HFF-Myc (cell line): ENCODE results near the gene ATP5F1E.

Experiments
- DNase-seq: peaks from one replicate; pipeline ENCODE4 v3.0.0-alpha.2; 2011; ENCODE audit warnings: low read depth; ENCODE audit errors: extremely low read depth
- H3K4me3 ChIP-seq: replicated peaks from 2 replicates; pipeline ENCODE4 v1.5.1; 2011; ENCODE audit warnings: low read depth, mild to moderate bottlenecking, control low read depth, low read length
- TF ChIP-seq, protein P1 (sequence below): IDR thresholded peaks from 2 replicates; pipeline ENCODE4 v1.5.1; 2012; ENCODE audit warnings: mild to moderate bottlenecking, low read depth, low read length, control low read depth; ENCODE audit errors: missing control alignments

ATP5F1E gene

DNA sequence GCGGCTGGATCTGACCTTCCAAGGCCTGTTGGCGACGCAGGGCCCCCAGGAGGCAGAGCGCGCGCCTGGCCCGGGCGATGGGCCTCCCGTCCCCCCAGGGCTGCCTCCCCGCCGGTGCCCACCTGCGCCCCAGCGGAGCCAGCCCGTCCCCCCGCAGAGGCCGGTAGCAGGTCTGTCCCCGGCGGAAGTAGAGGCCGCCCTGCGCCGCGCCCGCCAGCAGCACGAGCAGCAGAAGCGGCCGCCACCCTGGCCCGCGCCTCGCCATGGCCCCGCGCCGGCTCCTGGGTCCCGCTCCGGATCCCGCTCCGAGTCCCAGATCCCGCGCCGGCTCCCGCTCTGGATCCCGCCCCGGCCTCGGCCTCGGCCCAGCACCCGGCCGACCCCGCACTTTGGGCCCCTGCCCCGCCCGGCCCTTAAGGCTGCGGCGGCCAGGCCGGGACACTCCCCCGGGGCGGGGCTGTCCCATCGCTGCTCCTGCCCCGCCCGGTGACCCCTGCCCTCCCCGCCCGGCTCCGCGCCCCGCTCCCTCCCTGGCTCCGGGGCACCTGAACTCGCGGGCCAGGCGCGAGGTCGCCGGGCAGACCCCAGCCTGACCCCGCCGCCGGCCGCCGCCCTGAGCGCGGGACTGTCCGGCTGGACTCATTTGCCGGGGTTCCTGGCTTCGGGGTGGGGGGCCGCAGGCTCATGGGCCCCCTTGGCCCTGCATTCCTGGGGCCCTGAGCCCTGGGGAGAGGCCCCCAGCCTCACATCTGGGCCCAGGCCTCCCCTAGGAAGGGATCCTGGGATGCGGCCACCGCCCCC, 25.1 kb downstream of the ATP5F1E start, which contains the start of gene CTSZ:
TSS of gene CTSZ (minus strand) at position 391 of the 801 bp plus-strand sequence. CDS start at position 265, 126 bp downstream.
- DNase-seq, result no peak
- H3K4me3 ChIP-seq, result peak within 1 kb of the TSS; percentile 58

DNA sequence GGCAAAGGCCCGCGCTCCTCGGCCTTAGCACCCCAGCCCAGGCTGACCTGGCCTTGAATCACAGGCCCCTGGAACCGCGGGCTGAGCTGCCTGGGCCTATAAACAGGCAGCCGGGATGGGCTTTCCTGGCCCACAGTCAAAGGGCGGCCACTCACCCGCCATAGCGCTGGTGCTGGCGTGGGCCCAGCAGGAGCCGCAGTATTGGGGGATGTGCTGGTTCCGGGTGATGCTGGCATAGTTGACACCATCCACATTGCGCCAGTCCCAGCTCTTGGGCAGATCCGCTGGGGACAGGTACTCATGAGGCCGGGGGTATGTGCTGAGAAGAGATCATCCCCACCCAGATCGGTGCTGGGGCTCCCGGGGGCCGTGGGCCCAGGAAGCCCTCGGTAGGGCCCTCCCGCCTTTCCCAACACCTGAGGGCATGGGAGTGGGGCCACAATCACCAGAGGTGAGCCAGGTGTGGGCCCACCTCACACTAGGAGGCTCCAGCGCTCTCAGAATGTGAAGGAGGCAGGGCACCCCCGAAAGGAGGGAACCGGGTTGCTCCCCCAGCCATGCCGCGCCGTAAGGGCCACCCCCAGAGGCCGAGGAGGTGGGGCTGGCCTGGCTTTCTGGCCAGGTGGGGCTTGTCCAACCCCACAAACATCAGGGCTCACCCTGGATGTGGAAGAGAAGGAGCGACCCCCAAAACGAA, 25.8 kb downstream of the ATP5F1E start:
- peak overlapping the region; percentile 58 for H3K4me3 ChIP-seq
- TF ChIP-seq, protein P1, sequence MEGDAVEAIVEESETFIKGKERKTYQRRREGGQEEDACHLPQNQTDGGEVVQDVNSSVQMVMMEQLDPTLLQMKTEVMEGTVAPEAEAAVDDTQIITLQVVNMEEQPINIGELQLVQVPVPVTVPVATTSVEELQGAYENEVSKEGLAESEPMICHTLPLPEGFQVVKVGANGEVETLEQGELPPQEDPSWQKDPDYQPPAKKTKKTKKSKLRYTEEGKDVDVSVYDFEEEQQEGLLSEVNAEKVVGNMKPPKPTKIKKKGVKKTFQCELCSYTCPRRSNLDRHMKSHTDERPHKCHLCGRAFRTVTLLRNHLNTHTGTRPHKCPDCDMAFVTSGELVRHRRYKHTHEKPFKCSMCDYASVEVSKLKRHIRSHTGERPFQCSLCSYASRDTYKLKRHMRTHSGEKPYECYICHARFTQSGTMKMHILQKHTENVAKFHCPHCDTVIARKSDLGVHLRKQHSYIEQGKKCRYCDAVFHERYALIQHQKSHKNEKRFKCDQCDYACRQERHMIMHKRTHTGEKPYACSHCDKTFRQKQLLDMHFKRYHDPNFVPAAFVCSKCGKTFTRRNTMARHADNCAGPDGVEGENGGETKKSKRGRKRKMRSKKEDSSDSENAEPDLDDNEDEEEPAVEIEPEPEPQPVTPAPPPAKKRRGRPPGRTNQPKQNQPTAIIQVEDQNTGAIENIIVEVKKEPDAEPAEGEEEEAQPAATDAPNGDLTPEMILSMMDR, result no peak
- no peak for DNase-seq

More for the DNA sequence above, 25.1 kb downstream of the ATP5F1E start, which contains the start of gene CTSZ:
- TF ChIP-seq, protein P1, result no peak

GRCh38 chr20:59005523-59006166, 26.5 kb downstream of the ATP5F1E start:
- DNase-seq, result no peak
- peak overlapping the region; percentile 58 for H3K4me3 ChIP-seq
- TF ChIP-seq, protein P1, result no peak

DNA sequence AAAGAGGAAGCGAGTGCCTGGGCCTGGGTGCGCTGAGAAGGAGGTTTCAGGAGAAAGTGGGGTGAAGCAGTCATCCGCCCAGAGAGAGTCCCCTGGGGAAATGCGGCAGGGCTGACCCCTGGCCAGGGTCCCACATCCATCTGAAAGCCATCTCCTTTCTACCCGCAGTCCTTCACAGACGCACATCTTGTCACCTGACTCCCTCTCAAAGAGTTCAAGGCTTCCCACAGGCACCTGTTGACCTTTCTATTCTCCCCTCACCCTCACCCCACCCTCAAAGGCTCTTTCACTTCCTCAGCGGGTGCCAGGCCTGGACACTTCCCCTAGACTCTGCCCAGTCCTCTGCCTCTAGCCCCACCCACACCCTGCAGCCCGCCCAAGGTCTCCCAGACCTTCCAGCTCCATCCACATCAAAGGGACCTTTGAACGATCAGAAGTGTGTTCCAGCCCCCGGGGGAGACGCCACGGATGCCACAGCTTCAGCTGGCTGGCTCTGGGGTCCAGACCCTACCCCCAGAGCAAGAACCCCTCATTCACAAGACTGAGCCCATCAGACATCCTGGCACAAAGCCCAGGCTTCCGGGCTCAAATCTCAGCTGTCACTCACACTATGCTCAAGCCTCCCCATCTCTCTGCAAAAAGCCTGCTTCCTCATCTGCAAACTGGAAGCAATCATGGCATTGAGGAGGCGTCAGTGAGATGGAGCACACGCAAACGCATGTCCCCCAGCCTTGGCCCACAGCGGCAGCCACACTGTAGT, 27.2 kb downstream of the ATP5F1E start:
- DNase-seq, result no peak
- TF ChIP-seq, protein P1, result no peak
- peak overlapping the region; percentile 58 for H3K4me3 ChIP-seq

- H3K4me3 ChIP-seq, result no peak overlapping the region
- no peak for DNase-seq
- TF ChIP-seq, protein P1, result no peak
Measured at GRCh38 chr20:59004493-59004762, 27.7 kb downstream of the ATP5F1E start.

- no peak for DNase-seq
- no peak overlapping the region for H3K4me3 ChIP-seq
Measured at GRCh38 chr20:59003836-59004492, 28.2 kb downstream of the ATP5F1E start.

More at GRCh38 chr20:59003836-59004492, 28.2 kb downstream of the ATP5F1E start:
- TF ChIP-seq, protein P1, result no peak
